ENCODE data around the gene C1D.

GRCh38 chr2:68103030-68103708, 40.4 kb upstream of the C1D start:
- TF ChIP-seq TAF1 (IDR thresholded peaks at IDR 0.05; ENCODE audit: borderline replicate concordance, insufficient read depth, low read length): no peak
- no peak for TF ChIP-seq POLR2AphosphoS5 (IDR thresholded peaks at IDR 0.05; ENCODE audit: low read depth, low read length)
- no peak for TF ChIP-seq SIN3A (IDR thresholded peaks at IDR 0.05; ENCODE audit: borderline replicate concordance, insufficient read depth, low read length)
- no peak for TF ChIP-seq REST (IDR thresholded peaks at IDR 0.05; ENCODE audit: insufficient read depth in 1 of 2, low read depth in 2 of 2, low read length in 2 of 2)
